Panc1 (cell line): ENCODE results near the gene RNASE11.
"Not testable (repeated sequence)": the region's sequence is repeated elsewhere in the genome, so short reads cannot be mapped to it uniquely, and the experiment has no call there.

Experiments used
- POLR2AphosphoS5 ChIP-seq: IDR thresholded peaks from 2 replicates; pipeline ENCODE4 v1.6.1; 2012; ENCODE audit warnings: mild to moderate bottlenecking, low read depth, low read length, moderate library complexity
- SIN3A ChIP-seq: IDR thresholded peaks from 2 replicates; pipeline ENCODE4 v1.6.1; 2012; ENCODE audit warnings: low read depth, mild to moderate bottlenecking, low read length, moderate library complexity, borderline replicate concordance; ENCODE audit not compliant: insufficient read depth
- TF ChIP-seq, protein P1 (sequence below): fragments of 450-650 bp; IDR thresholded peaks from 2 replicates; pipeline ENCODE4 v1.5.1; 2017; ENCODE audit warnings: mild to moderate bottlenecking

GRCh38 chr14:20570720-20571119 is 17.1 kb downstream of the RNASE11 start:
- TF ChIP-seq, protein P1, sequence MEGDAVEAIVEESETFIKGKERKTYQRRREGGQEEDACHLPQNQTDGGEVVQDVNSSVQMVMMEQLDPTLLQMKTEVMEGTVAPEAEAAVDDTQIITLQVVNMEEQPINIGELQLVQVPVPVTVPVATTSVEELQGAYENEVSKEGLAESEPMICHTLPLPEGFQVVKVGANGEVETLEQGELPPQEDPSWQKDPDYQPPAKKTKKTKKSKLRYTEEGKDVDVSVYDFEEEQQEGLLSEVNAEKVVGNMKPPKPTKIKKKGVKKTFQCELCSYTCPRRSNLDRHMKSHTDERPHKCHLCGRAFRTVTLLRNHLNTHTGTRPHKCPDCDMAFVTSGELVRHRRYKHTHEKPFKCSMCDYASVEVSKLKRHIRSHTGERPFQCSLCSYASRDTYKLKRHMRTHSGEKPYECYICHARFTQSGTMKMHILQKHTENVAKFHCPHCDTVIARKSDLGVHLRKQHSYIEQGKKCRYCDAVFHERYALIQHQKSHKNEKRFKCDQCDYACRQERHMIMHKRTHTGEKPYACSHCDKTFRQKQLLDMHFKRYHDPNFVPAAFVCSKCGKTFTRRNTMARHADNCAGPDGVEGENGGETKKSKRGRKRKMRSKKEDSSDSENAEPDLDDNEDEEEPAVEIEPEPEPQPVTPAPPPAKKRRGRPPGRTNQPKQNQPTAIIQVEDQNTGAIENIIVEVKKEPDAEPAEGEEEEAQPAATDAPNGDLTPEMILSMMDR: not testable (repeated sequence)
- TF ChIP-seq SIN3A, POLR2AphosphoS5: not testable (repeated sequence)
